Glutamatergic neuron (in vitro differentiated cells): Measurements from ENCODE around the gene EVX2. TPM values are rescaled to one million over a fixed set of nuclear protein-coding genes. Genes with fewer than 3 reads are reported as not detected.

ENCODE experiments used
- DNase-seq: peaks from one replicate; pipeline ENCODE4 v3.0.0; 2022
- H3K27ac Mint-ChIP-seq: one replicate; pipeline ENCODE4 v1.8.0; 2020; ENCODE audit warnings: mild to moderate bottlenecking, mixed read lengths, inconsistent platforms; ENCODE audit not compliant: unreplicated experiment
- H3K27me3 Mint-ChIP-seq: one replicate; pipeline ENCODE4 v1.8.0; 2020; ENCODE audit warnings: mild to moderate bottlenecking, moderate library complexity, mixed read lengths, inconsistent platforms; ENCODE audit not compliant: unreplicated experiment
- H3K36me3 Mint-ChIP-seq: one replicate; pipeline ENCODE4 v1.8.0; 2020; ENCODE audit warnings: mild to moderate bottlenecking, mixed read lengths, inconsistent platforms; ENCODE audit not compliant: unreplicated experiment
- H3K4me1 Mint-ChIP-seq: one replicate; pipeline ENCODE4 v1.8.0; 2020; ENCODE audit warnings: mild to moderate bottlenecking, low read depth, mixed read lengths, inconsistent platforms; ENCODE audit not compliant: unreplicated experiment
- H3K4me3 Mint-ChIP-seq: one replicate; pipeline ENCODE4 v1.8.0; 2020; ENCODE audit warnings: mild to moderate bottlenecking, mixed read lengths, inconsistent platforms; ENCODE audit not compliant: unreplicated experiment
- H3K9me3 Mint-ChIP-seq: one replicate; pipeline ENCODE4 v1.8.0; 2020; ENCODE audit warnings: mild to moderate bottlenecking, moderate library complexity, mixed read lengths, inconsistent platforms; ENCODE audit not compliant: unreplicated experiment
- CTCF ChIP-seq: fragments of 200-600 bp; sonication (generic); IDR thresholded peaks from one replicate; pipeline ENCODE4 v1.5.0; 2021; ENCODE audit not compliant: partially characterized antibody, unreplicated experiment
- total RNA-seq: library from RNA; stranded (reverse); fragmentation: NEBNext Ultra II Directional; extraction: Animal tissue kit (Norgen Biotek cat#: 25700); gene quantifications from one replicate; pipeline ENCODE4 v1.2.1, GENCODE V29; 2021; ENCODE audit not compliant: unreplicated experiment

Gene EVX2
- total RNA-seq, 1 donor from 2014 or later, result 0.76 TPM

- no peak for TF ChIP-seq CTCF
- peak; percentile 57 for DNase-seq
- Mint-ChIP-seq H3K4me3 (peak within 1 kb of the TSS; percentile 76), H3K27me3 (peaks cover 55% of the 10 kb centered on the region), H3K27ac (no peak within 1 kb of the TSS), H3K4me1 (peaks cover 3% of the 10 kb centered on the region), H3K9me3 (peaks cover 10% of the 10 kb centered on the region), H3K36me3 (no peaks in the 10 kb centered on the region)
Observed at GRCh38 chr2:176106581-176107539, 23.1 kb upstream of the EVX2 start, which contains the start of gene HOXD11. Gene HOXD11, plus strand, starts transcription at chr2:176107280. Its CDS starts 76 bp downstream, at chr2:176107356.

GRCh38 chr2:176105730-176106580, 22.2 kb upstream of the EVX2 start:
- Mint-ChIP-seq H3K9me3 (peaks cover 10% of the 10 kb centered on the region), H3K4me3 (peak overlapping the region; percentile 76), H3K4me1 (peaks cover 3% of the 10 kb centered on the region), H3K27ac (no peak overlapping the region), H3K27me3 (peaks cover 54% of the 10 kb centered on the region), H3K36me3 (no peaks in the 10 kb centered on the region)
- no peak for TF ChIP-seq CTCF
- DNase-seq, result no peak

- Mint-ChIP-seq H3K4me3 (no peak overlapping the region), H3K36me3 (no peaks in the 10 kb centered on the region), H3K27ac (no peak overlapping the region), H3K9me3 (peaks cover 10% of the 10 kb centered on the region), H3K27me3 (peaks cover 56% of the 10 kb centered on the region), H3K4me1 (peaks cover 3% of the 10 kb centered on the region)
- no peak for DNase-seq
- no peak for TF ChIP-seq CTCF
Observed at GRCh38 chr2:176105078-176105729, 21.4 kb upstream of the EVX2 start.

- peaks cover 9% of the 10 kb centered on the region for H3K9me3 Mint-ChIP-seq
- H3K4me1 Mint-ChIP-seq, result peaks cover 4% of the 10 kb centered on the region
- peaks cover 55% of the 10 kb centered on the region for H3K27me3 Mint-ChIP-seq
- no peaks in the 10 kb centered on the region for H3K36me3 Mint-ChIP-seq
- no peak for DNase-seq
- no peak overlapping the region for H3K4me3 Mint-ChIP-seq
- TF ChIP-seq CTCF, result no peak
- H3K27ac Mint-ChIP-seq, result no peak overlapping the region
Observed at GRCh38 chr2:176104316-176105077, 20.7 kb upstream of the EVX2 start.
